NCI-H2171 treated with DMSO at 0.1 percent for 48 hours (cell line): Measurements from ENCODE around the gene SERPINE1.
"Not testable (repeated sequence)": the region's sequence is repeated elsewhere in the genome, so short reads cannot be mapped to it uniquely, and the experiment has no call there.

Source experiments
- DNase-seq: peaks from one replicate; lab custom pipeline; 2025; lab: John Stamatoyannopoulos, UW

The SERPINE1 gene

GRCh38 chr7:101126651-101127459 is at the start of gene SERPINE1:
SERPINE1 (plus strand) TSS chr7:101127104; CDS start chr7:101128394, 1,290 bp downstream.
- peak; percentile 36 for DNase-seq

- DNase-seq, result peak; percentile 95
Measured at GRCh38 chr7:101077303-101078086, 49.4 kb upstream of the SERPINE1 start.

- no peak for DNase-seq
Measured at GRCh38 chr7:101081432-101081831, 45.5 kb upstream of the SERPINE1 start.

GRCh38 chr7:101084865-101085161 is 42.1 kb upstream of the SERPINE1 start:
- no peak for DNase-seq

- DNase-seq, result peak; percentile 64
Measured at GRCh38 chr7:101085162-101085964, 41.5 kb upstream of the SERPINE1 start, which contains the start of gene TRIM56. TRIM56 (plus strand) TSS chr7:101085481; CDS start chr7:101087313, 1,832 bp downstream.

- no peak for DNase-seq
Measured at GRCh38 chr7:101087334-101088068, 39.4 kb upstream of the SERPINE1 start.

- DNase-seq, result no peak
Measured at GRCh38 chr7:101088069-101088425, 38.9 kb upstream of the SERPINE1 start.

- DNase-seq, result no peak
Measured at GRCh38 chr7:101088858-101089529, 37.9 kb upstream of the SERPINE1 start.

- no peak for DNase-seq
Measured at GRCh38 chr7:101089876-101090275, 37.0 kb upstream of the SERPINE1 start.

- DNase-seq, result not testable (repeated sequence)
Measured at GRCh38 chr7:101092266-101092905, 34.5 kb upstream of the SERPINE1 start.

- no peak for DNase-seq
Measured at GRCh38 chr7:101093906-101094305, 33.0 kb upstream of the SERPINE1 start.

- no peak for DNase-seq
Measured at GRCh38 chr7:101094376-101094775, 32.5 kb upstream of the SERPINE1 start.

- no peak for DNase-seq
Measured at GRCh38 chr7:101094791-101095375, 32.0 kb upstream of the SERPINE1 start.

GRCh38 chr7:101096331-101096956 is 30.5 kb upstream of the SERPINE1 start:
- DNase-seq, result no peak

GRCh38 chr7:101096957-101097347 is 30.0 kb upstream of the SERPINE1 start:
- no peak for DNase-seq

GRCh38 chr7:101097561-101097960 is 29.3 kb upstream of the SERPINE1 start:
- no peak for DNase-seq

GRCh38 chr7:101099969-101100781 is 26.7 kb upstream of the SERPINE1 start:
- DNase-seq, result peak; percentile 41

GRCh38 chr7:101100858-101101847 is 25.8 kb upstream of the SERPINE1 start:
- DNase-seq, result no peak
